Lower leg skin (tissue), 3 donors: ENCODE data around the gene STEAP3.

Source experiments
- CTCF ChIP-seq, 3 donors: fragments of 450-650 bp; IDR thresholded peaks; one replicate each; pipeline ENCODE4 v1.5.1; 2016; ENCODE audit warnings: antibody characterized with exemption in 3 of 3, mild to moderate bottlenecking in 3 of 3, moderate library complexity in 2 of 3
- POLR2A ChIP-seq, 2 donors: fragments of 450-650 bp; IDR thresholded peaks; one replicate each; pipeline ENCODE4 v1.6.1; 2016 to 2017; ENCODE audit warnings: antibody characterized with exemption in 2 of 2, mild to moderate bottlenecking in 1 of 2, moderate library complexity in 1 of 2

DNA sequence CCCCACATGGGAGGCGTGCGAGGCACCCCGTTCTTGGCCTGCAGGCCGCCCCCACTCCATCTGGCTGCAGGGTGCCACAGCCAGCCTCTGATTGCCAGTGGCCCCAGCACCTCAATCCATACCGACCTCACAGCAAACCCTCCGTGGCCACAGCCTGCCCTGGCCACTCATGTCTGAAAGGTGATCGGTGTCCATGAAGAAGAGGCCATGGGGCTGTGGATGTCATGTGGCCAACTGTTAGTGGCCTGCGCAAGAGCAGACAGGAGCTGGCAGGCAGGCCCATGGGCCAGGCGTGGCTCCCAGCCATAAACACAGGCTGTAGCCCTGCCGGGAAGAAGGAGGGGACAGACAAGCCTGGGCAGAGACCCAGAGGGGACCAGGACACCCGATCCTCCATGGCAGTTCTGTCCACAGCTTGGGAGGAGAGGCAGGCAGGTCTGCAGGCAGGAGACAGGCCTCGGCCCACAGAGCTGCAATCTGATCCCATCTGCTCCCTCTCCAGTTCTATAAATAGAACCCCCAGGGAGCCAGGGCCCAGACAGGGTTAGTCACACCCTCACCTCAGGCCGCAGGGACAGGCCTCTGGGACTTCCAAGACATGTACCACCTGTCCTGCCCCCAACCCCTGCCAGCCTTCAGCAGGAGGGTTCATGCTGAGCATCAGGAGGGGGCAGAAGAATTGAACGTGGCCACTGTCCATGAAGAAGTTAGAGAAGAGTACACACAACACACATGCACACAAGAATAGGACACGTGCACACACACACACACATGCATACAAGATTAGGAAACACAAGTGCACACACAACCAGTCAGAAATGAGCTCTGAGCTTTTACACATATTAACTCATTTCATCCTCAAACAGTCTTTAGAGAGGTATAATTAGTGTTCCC, 16.9 kb downstream of the STEAP3 start:
- TF ChIP-seq CTCF (IDR thresholded peaks at IDR 0.05): no peak
- no peak for TF ChIP-seq POLR2A (IDR thresholded peaks at IDR 0.05)
